HepG2 (cell line): ENCODE results near the gene FAM117A. TPM values are rescaled to one million over a fixed set of nuclear protein-coding genes. Genes with fewer than 3 reads are reported as not detected.

Experiments
- FOXJ3 ChIP-seq: sonication (generic); formaldehyde crosslinking; IDR thresholded peaks from 2 replicates; pipeline ENCODE4 v1.4.0; 2020; ENCODE audit warnings: missing genetic modification reagents, mild to moderate bottlenecking, borderline replicate concordance
- MAFG ChIP-seq: sonication (generic); formaldehyde crosslinking; IDR thresholded peaks from 2 replicates; pipeline ENCODE4 v1.5.1; 2020; ENCODE audit warnings: mild to moderate bottlenecking, missing genetic modification reagents
- NFKB2 ChIP-seq: sonication (generic); formaldehyde crosslinking; IDR thresholded peaks from 2 replicates; pipeline ENCODE4 v1.4.0; 2020; ENCODE audit warnings: missing genetic modification reagents, borderline replicate concordance
- PHB2 ChIP-seq: fragments of 450-650 bp; IDR thresholded peaks from 2 replicates; pipeline ENCODE4 v1.6.1; 2018; ENCODE audit not compliant: partially characterized antibody
- POLR2A ChIP-seq, 2 experiments: IDR thresholded peaks; 2 replicates each; pipeline ENCODE4 v1.6.1; 2011; ENCODE audit warnings: low read depth in 2 of 2, low read length in 2 of 2, mild to moderate bottlenecking in 1 of 2, moderate library complexity in 1 of 2; ENCODE audit not compliant: insufficient read depth in 1 of 2
- RBM39 ChIP-seq: fragments of 200-400 bp; formaldehyde crosslinking; IDR thresholded peaks from one replicate; pipeline ENCODE4 v1.6.1; 2018; ENCODE audit warnings: antibody characterized with exemption, mild to moderate bottlenecking, low read depth, low read length; ENCODE audit not compliant: poor library complexity, severe bottlenecking
- RNF2 ChIP-seq: fragments of 450-650 bp; conservative IDR thresholded peaks from 2 replicates; pipeline ENCODE4 v1.6.1; 2016; ENCODE audit warnings: low read depth
- RXRA ChIP-seq: sonication (generic); formaldehyde crosslinking; IDR thresholded peaks from 2 replicates; pipeline ENCODE4 v1.5.1; 2020; ENCODE audit warnings: missing genetic modification reagents
- SNAPC2 ChIP-seq: sonication (generic); formaldehyde crosslinking; IDR thresholded peaks from 2 replicates; pipeline ENCODE4 v1.8.1; 2022; ENCODE audit warnings: mild to moderate bottlenecking, missing genetic modification reagents
- SP2 ChIP-seq: sonication (generic); formaldehyde crosslinking; IDR thresholded peaks from 2 replicates; pipeline ENCODE4 v1.5.1; 2020; ENCODE audit warnings: mild to moderate bottlenecking, missing genetic modification reagents
- TBX3 ChIP-seq: fragments of 450-650 bp; IDR thresholded peaks from 2 replicates; pipeline ENCODE4 v1.6.1; 2017; ENCODE audit warnings: antibody characterized with exemption, mild to moderate bottlenecking, inconsistent platforms, borderline replicate concordance
- ZFX ChIP-seq: sonication (generic); formaldehyde crosslinking; IDR thresholded peaks from 2 replicates; pipeline ENCODE4 v1.4.0; 2020; ENCODE audit warnings: mild to moderate bottlenecking, low read depth, missing genetic modification reagents, moderate library complexity
- ZNF558 ChIP-seq: sonication (generic); formaldehyde crosslinking; IDR thresholded peaks from 2 replicates; pipeline ENCODE4 v1.9.0; 2022; ENCODE audit warnings: mild to moderate bottlenecking, missing genetic modification reagents, borderline replicate concordance
- ZNF775 ChIP-seq: sonication (generic); formaldehyde crosslinking; IDR thresholded peaks from 2 replicates; pipeline ENCODE4 v1.4.0; 2020; ENCODE audit warnings: missing genetic modification reagents, mild to moderate bottlenecking, moderate library complexity, borderline replicate concordance
- ZNF776 ChIP-seq: sonication (generic); formaldehyde crosslinking; IDR thresholded peaks from 2 replicates; pipeline ENCODE4 v1.4.0; 2020; ENCODE audit warnings: mild to moderate bottlenecking, missing genetic modification reagents
- polyA plus RNA-seq, 8 experiments: library from polyadenylated mRNA; depleted of rRNA in 3 of 8; stranded (reverse) in 7 of 8; unstranded in 1 of 8; fragments of >200 nt; fragmentation: Illumina TruSeq in 4 of 8; extraction: Trizol in 4 of 8; gene quantifications; 2 replicates each; pipeline versions ENCODE4 v1.2.1 to v1.2.3, GENCODE V29; 2011 to 2016; ENCODE audit warnings: low read depth in 4 of 8, missing spikeins in 1 of 8, mixed read lengths in 1 of 8; ENCODE audit not compliant: insufficient read depth in 1 of 8
- total RNA-seq, 5 experiments: library from RNA; depleted of rRNA; stranded (reverse); fragments of >200 nt; fragmentation: Illumina TruSeq; extraction: Trizol; gene quantifications; 2 replicates each; pipeline ENCODE4 v1.2.3, GENCODE V29; 2016; ENCODE audit warnings: low read depth in 1 of 5
- TF ChIP-seq, protein P1 (sequence below): sonication (generic); formaldehyde crosslinking; IDR thresholded peaks from 2 replicates; pipeline ENCODE4 v1.8.0; 2022; ENCODE audit warnings: mild to moderate bottlenecking, missing genetic modification reagents, moderate library complexity
- TF ChIP-seq, protein P2 (sequence below): sonication (generic); formaldehyde crosslinking; IDR thresholded peaks from 2 replicates; pipeline ENCODE4 v1.5.1; 2020; ENCODE audit warnings: mild to moderate bottlenecking, moderate library complexity, missing genetic modification reagents
- TF ChIP-seq, protein P3 (sequence below): sonication (generic); formaldehyde crosslinking; IDR thresholded peaks from 2 replicates; pipeline ENCODE4 v1.5.0; 2020; ENCODE audit warnings: missing genetic modification reagents, mild to moderate bottlenecking, borderline replicate concordance
- TF ChIP-seq, protein P4 (sequence below): sonication (generic); formaldehyde crosslinking; IDR thresholded peaks from 2 replicates; pipeline ENCODE4 v1.5.0; 2020; ENCODE audit warnings: missing genetic modification reagents
- TF ChIP-seq, protein P5 (sequence below): sonication (generic); formaldehyde crosslinking; IDR thresholded peaks from 2 replicates; pipeline ENCODE4 v1.5.1; 2020; ENCODE audit warnings: missing genetic modification reagents, mild to moderate bottlenecking, borderline replicate concordance

The FAM117A gene
- total and polyA plus RNA-seq, 2 of the 13 experiments (the other 11 are each of a cell fraction or from before 2014, with no cell fraction given), result 12.1 to 19.8 TPM

DNA sequence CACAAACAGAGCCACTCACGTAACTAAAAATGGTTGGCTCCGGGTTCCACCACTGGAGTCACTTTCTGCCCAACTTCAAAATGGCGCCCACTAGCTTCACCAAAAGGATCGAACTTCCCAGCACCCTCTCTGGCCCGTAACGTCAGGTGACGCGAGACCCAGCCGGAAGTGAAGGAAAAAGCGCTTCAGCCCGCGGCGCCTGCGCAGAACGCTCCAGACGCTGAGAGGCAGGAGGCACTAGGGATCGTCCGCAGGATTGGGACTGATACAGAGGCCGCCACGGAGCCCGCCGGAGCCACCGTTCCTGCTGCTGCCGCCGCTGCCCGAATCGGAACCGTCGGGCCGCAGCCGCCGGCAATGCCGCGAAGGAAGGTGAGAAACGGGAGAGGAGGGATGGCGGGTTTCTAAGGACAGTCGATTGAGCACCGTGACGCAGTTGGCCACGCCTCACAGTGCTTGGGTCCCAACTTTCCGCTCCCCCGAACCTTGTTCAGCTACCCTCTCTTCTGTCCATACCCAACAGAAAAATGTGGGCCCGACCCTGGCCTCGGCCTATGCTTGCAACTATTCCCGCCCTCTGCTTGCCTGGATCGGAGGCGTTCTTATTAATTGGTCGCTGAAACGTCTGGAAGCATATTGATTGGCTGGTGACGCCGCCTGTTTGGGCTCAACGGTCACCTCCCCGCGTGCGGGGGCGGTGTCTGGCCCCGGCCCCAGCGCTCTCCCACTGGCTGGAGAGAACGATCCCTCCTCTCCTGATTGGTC lies 24.7 kb upstream of the FAM117A start, which contains the start of gene KAT7 (continued):
- peak; percentile 94 to 99 for TF ChIP-seq POLR2A (IDR thresholded peaks at IDR 0.05; ENCODE audit: insufficient read depth in 1 of 2, low read depth in 2 of 2, low read length in 2 of 2)
- peak; percentile 77; the same call in 1 of the 2 replicates for TF ChIP-seq ZNF776
- peak; percentile 11; the same call in 1 of the 2 replicates for TF ChIP-seq SNAPC2 (CRISPR knock-in tag)
- TF ChIP-seq, protein P1, sequence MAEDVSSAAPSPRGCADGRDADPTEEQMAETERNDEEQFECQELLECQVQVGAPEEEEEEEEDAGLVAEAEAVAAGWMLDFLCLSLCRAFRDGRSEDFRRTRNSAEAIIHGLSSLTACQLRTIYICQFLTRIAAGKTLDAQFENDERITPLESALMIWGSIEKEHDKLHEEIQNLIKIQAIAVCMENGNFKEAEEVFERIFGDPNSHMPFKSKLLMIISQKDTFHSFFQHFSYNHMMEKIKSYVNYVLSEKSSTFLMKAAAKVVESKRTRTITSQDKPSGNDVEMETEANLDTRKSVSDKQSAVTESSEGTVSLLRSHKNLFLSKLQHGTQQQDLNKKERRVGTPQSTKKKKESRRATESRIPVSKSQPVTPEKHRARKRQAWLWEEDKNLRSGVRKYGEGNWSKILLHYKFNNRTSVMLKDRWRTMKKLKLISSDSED, result no peak
- 0 out of 2 replicates have a peak, but pooled peaks have one; percentile 27 for TF ChIP-seq FOXJ3 (CRISPR knock-in tag)
- TF ChIP-seq RNF2, result peak; percentile 54; the same call in 1 of the 2 replicates
- TF ChIP-seq TBX3, result peak; percentile 72; the same call in 1 of the 2 replicates
- TF ChIP-seq, protein P2, sequence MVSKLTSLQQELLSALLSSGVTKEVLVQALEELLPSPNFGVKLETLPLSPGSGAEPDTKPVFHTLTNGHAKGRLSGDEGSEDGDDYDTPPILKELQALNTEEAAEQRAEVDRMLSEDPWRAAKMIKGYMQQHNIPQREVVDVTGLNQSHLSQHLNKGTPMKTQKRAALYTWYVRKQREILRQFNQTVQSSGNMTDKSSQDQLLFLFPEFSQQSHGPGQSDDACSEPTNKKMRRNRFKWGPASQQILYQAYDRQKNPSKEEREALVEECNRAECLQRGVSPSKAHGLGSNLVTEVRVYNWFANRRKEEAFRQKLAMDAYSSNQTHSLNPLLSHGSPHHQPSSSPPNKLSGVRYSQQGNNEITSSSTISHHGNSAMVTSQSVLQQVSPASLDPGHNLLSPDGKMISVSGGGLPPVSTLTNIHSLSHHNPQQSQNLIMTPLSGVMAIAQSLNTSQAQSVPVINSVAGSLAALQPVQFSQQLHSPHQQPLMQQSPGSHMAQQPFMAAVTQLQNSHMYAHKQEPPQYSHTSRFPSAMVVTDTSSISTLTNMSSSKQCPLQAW (CRISPR knock-in tag), result peak; percentile 78; the same call in 1 of the 2 replicates
- TF ChIP-seq RXRA (CRISPR knock-in tag), result peak; percentile 86; the same call in 1 of the 2 replicates
- TF ChIP-seq, protein P3, sequence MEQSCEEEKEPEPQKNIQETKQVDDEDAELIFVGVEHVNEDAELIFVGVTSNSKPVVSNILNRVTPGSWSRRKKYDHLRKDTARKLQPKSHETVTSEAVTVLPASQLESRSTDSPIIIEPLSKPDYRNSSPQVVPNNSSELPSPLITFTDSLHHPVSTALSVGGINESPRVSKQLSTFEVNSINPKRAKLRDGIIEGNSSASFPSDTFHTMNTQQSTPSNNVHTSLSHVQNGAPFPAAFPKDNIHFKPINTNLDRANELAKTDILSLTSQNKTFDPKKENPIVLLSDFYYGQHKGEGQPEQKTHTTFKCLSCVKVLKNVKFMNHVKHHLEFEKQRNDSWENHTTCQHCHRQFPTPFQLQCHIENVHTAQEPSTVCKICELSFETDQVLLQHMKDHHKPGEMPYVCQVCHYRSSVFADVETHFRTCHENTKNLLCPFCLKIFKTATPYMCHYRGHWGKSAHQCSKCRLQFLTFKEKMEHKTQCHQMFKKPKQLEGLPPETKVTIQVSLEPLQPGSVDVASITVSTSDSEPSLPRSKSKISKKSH (CRISPR knock-in tag), result peak; percentile 98
- no peak; the same call in 1 of the 2 replicates for TF ChIP-seq ZNF775
- TF ChIP-seq NFKB2, result peak; percentile 87; the same call in 1 of the 2 replicates
- TF ChIP-seq RBM39, result peak; percentile 67
- TF ChIP-seq, protein P4, sequence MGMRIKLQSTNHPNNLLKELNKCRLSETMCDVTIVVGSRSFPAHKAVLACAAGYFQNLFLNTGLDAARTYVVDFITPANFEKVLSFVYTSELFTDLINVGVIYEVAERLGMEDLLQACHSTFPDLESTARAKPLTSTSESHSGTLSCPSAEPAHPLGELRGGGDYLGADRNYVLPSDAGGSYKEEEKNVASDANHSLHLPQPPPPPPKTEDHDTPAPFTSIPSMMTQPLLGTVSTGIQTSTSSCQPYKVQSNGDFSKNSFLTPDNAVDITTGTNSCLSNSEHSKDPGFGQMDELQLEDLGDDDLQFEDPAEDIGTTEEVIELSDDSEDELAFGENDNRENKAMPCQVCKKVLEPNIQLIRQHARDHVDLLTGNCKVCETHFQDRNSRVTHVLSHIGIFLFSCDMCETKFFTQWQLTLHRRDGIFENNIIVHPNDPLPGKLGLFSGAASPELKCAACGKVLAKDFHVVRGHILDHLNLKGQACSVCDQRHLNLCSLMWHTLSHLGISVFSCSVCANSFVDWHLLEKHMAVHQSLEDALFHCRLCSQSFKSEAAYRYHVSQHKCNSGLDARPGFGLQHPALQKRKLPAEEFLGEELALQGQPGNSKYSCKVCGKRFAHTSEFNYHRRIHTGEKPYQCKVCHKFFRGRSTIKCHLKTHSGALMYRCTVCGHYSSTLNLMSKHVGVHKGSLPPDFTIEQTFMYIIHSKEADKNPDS (CRISPR knock-in tag), result no peak
- TF ChIP-seq MAFG (CRISPR knock-in tag), result no peak
- TF ChIP-seq ZFX (CRISPR knock-in tag), result peak; percentile 99
- TF ChIP-seq, protein P5, sequence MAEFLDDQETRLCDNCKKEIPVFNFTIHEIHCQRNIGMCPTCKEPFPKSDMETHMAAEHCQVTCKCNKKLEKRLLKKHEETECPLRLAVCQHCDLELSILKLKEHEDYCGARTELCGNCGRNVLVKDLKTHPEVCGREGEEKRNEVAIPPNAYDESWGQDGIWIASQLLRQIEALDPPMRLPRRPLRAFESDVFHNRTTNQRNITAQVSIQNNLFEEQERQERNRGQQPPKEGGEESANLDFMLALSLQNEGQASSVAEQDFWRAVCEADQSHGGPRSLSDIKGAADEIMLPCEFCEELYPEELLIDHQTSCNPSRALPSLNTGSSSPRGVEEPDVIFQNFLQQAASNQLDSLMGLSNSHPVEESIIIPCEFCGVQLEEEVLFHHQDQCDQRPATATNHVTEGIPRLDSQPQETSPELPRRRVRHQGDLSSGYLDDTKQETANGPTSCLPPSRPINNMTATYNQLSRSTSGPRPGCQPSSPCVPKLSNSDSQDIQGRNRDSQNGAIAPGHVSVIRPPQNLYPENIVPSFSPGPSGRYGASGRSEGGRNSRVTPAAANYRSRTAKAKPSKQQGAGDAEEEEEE (CRISPR knock-in tag), result peak; percentile 85; the same call in 1 of the 2 replicates
- peak; percentile 97 for TF ChIP-seq SP2
- TF ChIP-seq ZNF558 (CRISPR knock-in tag), result no peak
- TF ChIP-seq PHB2, result no peak
